DND-41 (cell line): Measurements from ENCODE around the gene ANO1.

Source experiments
- ATAC-seq: fragments of 200-7000 bp; cut with Tn5 transposase; 3 replicates; pipeline ENCODE4 v1.9.1; 2021; ENCODE audit warnings: low read depth; ENCODE audit not compliant: insufficient read depth
- DNase-seq: peaks from one replicate; pipeline ENCODE4 v3.0.0-alpha.2; 2020
- H2AFZ ChIP-seq: 2 replicates; pipeline ENCODE4 v1.6.0; 2012; ENCODE audit warnings: low read depth, low read length
- H3K27ac ChIP-seq: 2 replicates; pipeline ENCODE4 v1.5.1; 2012; ENCODE audit warnings: low read length, inconsistent platforms
- H3K27me3 ChIP-seq: fragments of 200-600 bp; sonication (generic); 2 replicates; pipeline ENCODE4 v1.6.0; 2012; ENCODE audit warnings: low read length, mild to moderate bottlenecking, inconsistent platforms; ENCODE audit not compliant: insufficient read depth, poor library complexity
- H3K36me3 ChIP-seq: 2 replicates; pipeline ENCODE4 v1.5.1; 2012; ENCODE audit warnings: low read length, inconsistent platforms; ENCODE audit not compliant: insufficient read depth
- H3K4me1 ChIP-seq: 2 replicates; pipeline ENCODE4 v1.5.1; 2012; ENCODE audit warnings: mild to moderate bottlenecking, low read length; ENCODE audit not compliant: insufficient read depth
- H3K4me2 ChIP-seq: 2 replicates; pipeline ENCODE4 v1.6.0; 2012; ENCODE audit warnings: mild to moderate bottlenecking, moderate library complexity, low read length, inconsistent platforms; ENCODE audit not compliant: insufficient read depth
- H3K4me3 ChIP-seq, 2 experiments: fragments of 200-600 bp in 1 of 2; shearing (Covaris generic) in 1 of 2; 2 replicates each; pipeline ENCODE4 v1.5.1; 2012 to 2016; ENCODE audit warnings: inconsistent platforms in 2 of 2, low read length in 2 of 2, mild to moderate bottlenecking in 2 of 2, low read depth in 1 of 2, moderate library complexity in 1 of 2
- H3K79me2 ChIP-seq: 2 replicates; pipeline ENCODE4 v1.6.0; 2012; ENCODE audit warnings: low read length, inconsistent platforms; ENCODE audit not compliant: insufficient read depth
- H3K9ac ChIP-seq: 2 replicates; pipeline ENCODE4 v1.6.0; 2012; ENCODE audit warnings: low read depth, mild to moderate bottlenecking, inconsistent platforms, low read length, moderate library complexity
- H3K9me3 ChIP-seq: 2 replicates; pipeline ENCODE4 v1.5.1; 2012; ENCODE audit warnings: low read length, moderate library complexity, mild to moderate bottlenecking, inconsistent platforms; ENCODE audit not compliant: insufficient read depth, severe bottlenecking
- H4K20me1 ChIP-seq: 2 replicates; pipeline ENCODE4 v1.6.0; 2012; ENCODE audit warnings: low read length; ENCODE audit not compliant: insufficient read depth
- EZH2 ChIP-seq: IDR thresholded peaks from 3 replicates; pipeline ENCODE4 v1.6.1; 2012; ENCODE audit warnings: borderline replicate concordance, low read depth, mild to moderate bottlenecking, moderate library complexity, low read length, inconsistent platforms; ENCODE audit not compliant: severe bottlenecking
- TF ChIP-seq, protein P1 (sequence below): IDR thresholded peaks from 2 replicates; pipeline ENCODE4 v1.5.1; 2012; ENCODE audit warnings: borderline replicate concordance, low read length, moderate library complexity, mild to moderate bottlenecking; ENCODE audit not compliant: poor library complexity, severe bottlenecking; ENCODE audit errors: extremely low read depth

ANO1 gene

GRCh38 chr11:70183483-70184176 is 105.5 kb downstream of the ANO1 start:
- Histone ChIP-seq H3K27me3 (peaks cover 4% of the 10 kb centered on the region), H2AFZ (no peak overlapping the region), H3K4me2 (no peak overlapping the region), H3K9ac (no peak overlapping the region), H3K27ac (no peak overlapping the region), H3K36me3 (no peaks in the 10 kb centered on the region), H4K20me1 (peaks cover 4% of the 10 kb centered on the region; the same call in 1 of the 2 replicates), H3K4me3 (no peak overlapping the region), H3K4me1 (no peaks in the 10 kb centered on the region), H3K79me2 (no peaks in the 10 kb centered on the region), H3K9me3 (no peaks in the 10 kb centered on the region)
- ATAC-seq (no peak), DNase-seq (no peak)
- TF ChIP-seq EZH2 = no peak
- TF ChIP-seq, protein P1, sequence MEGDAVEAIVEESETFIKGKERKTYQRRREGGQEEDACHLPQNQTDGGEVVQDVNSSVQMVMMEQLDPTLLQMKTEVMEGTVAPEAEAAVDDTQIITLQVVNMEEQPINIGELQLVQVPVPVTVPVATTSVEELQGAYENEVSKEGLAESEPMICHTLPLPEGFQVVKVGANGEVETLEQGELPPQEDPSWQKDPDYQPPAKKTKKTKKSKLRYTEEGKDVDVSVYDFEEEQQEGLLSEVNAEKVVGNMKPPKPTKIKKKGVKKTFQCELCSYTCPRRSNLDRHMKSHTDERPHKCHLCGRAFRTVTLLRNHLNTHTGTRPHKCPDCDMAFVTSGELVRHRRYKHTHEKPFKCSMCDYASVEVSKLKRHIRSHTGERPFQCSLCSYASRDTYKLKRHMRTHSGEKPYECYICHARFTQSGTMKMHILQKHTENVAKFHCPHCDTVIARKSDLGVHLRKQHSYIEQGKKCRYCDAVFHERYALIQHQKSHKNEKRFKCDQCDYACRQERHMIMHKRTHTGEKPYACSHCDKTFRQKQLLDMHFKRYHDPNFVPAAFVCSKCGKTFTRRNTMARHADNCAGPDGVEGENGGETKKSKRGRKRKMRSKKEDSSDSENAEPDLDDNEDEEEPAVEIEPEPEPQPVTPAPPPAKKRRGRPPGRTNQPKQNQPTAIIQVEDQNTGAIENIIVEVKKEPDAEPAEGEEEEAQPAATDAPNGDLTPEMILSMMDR = no peak

- H3K4me2 ChIP-seq = no peak overlapping the region
- H3K9ac ChIP-seq = no peak overlapping the region
- DNase-seq (no peak), ATAC-seq (no peak)
- H3K36me3 ChIP-seq = no peaks in the 10 kb centered on the region
- peaks cover 4% of the 10 kb centered on the region; the same call in 1 of the 2 replicates for H4K20me1 ChIP-seq
- no peak overlapping the region for H2AFZ ChIP-seq
- no peaks in the 10 kb centered on the region for H3K4me1 ChIP-seq
- TF ChIP-seq EZH2 = no peak
- TF ChIP-seq, protein P1 = no peak
- H3K27me3 ChIP-seq = peaks cover 4% of the 10 kb centered on the region
- no peak overlapping the region for H3K4me3 ChIP-seq
- H3K9me3 ChIP-seq = no peaks in the 10 kb centered on the region
- no peak overlapping the region for H3K27ac ChIP-seq
- no peaks in the 10 kb centered on the region for H3K79me2 ChIP-seq
Observed at GRCh38 chr11:70184396-70184795, 106.3 kb downstream of the ANO1 start.

- H3K27ac ChIP-seq = no peak overlapping the region
- peaks cover 4% of the 10 kb centered on the region for H3K27me3 ChIP-seq
- H4K20me1 ChIP-seq = peaks cover 9% of the 10 kb centered on the region
- no peak overlapping the region for H3K9ac ChIP-seq
- no peaks in the 10 kb centered on the region for H3K79me2 ChIP-seq
- H3K9me3 ChIP-seq = no peaks in the 10 kb centered on the region
- ATAC-seq (no peak), DNase-seq (no peak)
- no peak for TF ChIP-seq EZH2
- TF ChIP-seq, protein P1 = no peak
- no peak overlapping the region for H3K4me2 ChIP-seq
- H3K36me3 ChIP-seq = no peaks in the 10 kb centered on the region
- no peaks in the 10 kb centered on the region for H3K4me1 ChIP-seq
- no peak overlapping the region for H2AFZ ChIP-seq
- H3K4me3 ChIP-seq = no peak overlapping the region
Observed at GRCh38 chr11:70185348-70186055, 107.4 kb downstream of the ANO1 start.
